GM12878 (cell line): ENCODE measurements around the gene NUP214. TPM values are rescaled to one million over a fixed set of nuclear protein-coding genes. Genes with fewer than 3 reads are reported as not detected.

Experiments used
- ATAC-seq: fragments of 200-7000 bp; cut with Tn5 transposase; 3 replicates; pipeline ENCODE4 v1.9.1; 2020; ENCODE audit warnings: mild to moderate bottlenecking, moderate library complexity
- BruUV-seq: library from RNA; stranded (reverse); fragments of 400-500 nt; replicated peaks from 2 replicates; lab custom pipeline; 2021; lab: Mats Ljungman, UMichigan
- CTCF ChIA-PET: fragments of 300-600 bp; sonication (Branson Sonifier 250); formaldehyde crosslinking; extraction: SDS; loops from one replicate; lab custom pipeline; 2021; ENCODE audit warnings: inconsistent platforms; lab: Yijun Ruan, JAX
- POLR2A ChIA-PET: fragments of 350-600 bp; formaldehyde crosslinking; extraction: SDS; loops from one replicate; lab custom pipeline; 2021; ENCODE audit warnings: inconsistent platforms; lab: Charles Lee
- RAD21 ChIA-PET: fragments of 300-600 bp; sonication (Branson Sonifier 250); formaldehyde crosslinking; loops from one replicate; lab custom pipeline; 2023; ENCODE audit warnings: antibody characterized with exemption; ENCODE audit not compliant: unreplicated experiment; lab: Charles Lee
- SMC1A ChIA-PET: fragments of 300-600 bp; sonication (Branson Sonifier 250); formaldehyde crosslinking; loops from one replicate; lab custom pipeline; 2023; ENCODE audit not compliant: unreplicated experiment, uncharacterized antibody; lab: Charles Lee
- DNase-seq: peaks from one replicate; pipeline ENCODE4 v3.0.0-alpha.2; 2011; ENCODE audit warnings: low read depth, low spot score
- FAIRE-seq: peaks from 3 replicates; lab custom pipeline; 2011; peaks lifted over from hg19 to GRCh38; lab: Jason Lieb, UNC
- H2AFZ ChIP-seq: 2 replicates; pipeline ENCODE4 v1.6.0; 2011; ENCODE audit warnings: low read depth, low read length, control low read depth; ENCODE audit not compliant: control insufficient read depth
- H3K27ac ChIP-seq: 2 replicates; pipeline ENCODE4 v1.5.1; 2011; ENCODE audit warnings: control low read depth; ENCODE audit not compliant: control insufficient read depth, insufficient read depth
- H3K27me3 ChIP-seq, 2 experiments: replicated peaks in 1 of 2; 2 replicates each; pipeline versions ENCODE4 v1.6.0 to v1.6.1; 2011; ENCODE audit warnings: low read length in 1 of 2; ENCODE audit not compliant: control insufficient read depth in 2 of 2, insufficient read depth in 2 of 2
- H3K36me3 ChIP-seq, 2 experiments: 2 replicates each; pipeline ENCODE4 v1.5.1; 2011; ENCODE audit warnings: low read length in 1 of 2; ENCODE audit not compliant: control insufficient read depth in 2 of 2, insufficient read depth in 2 of 2
- H3K4me1 ChIP-seq: 2 replicates; pipeline ENCODE4 v1.6.1; 2011; ENCODE audit warnings: mild to moderate bottlenecking, low read length, moderate library complexity, mixed read lengths; ENCODE audit not compliant: control insufficient read depth, insufficient read depth
- H3K4me2 ChIP-seq: 2 replicates; pipeline ENCODE4 v1.6.0; 2011; ENCODE audit warnings: control low read depth; ENCODE audit not compliant: control insufficient read depth, insufficient read depth
- H3K4me3 ChIP-seq: fragments of 200-600 bp; sonication (generic); 2 replicates; pipeline ENCODE4 v1.5.1; 2016
- H3K79me2 ChIP-seq: 2 replicates; pipeline ENCODE4 v1.6.0; 2011; ENCODE audit warnings: low read length; ENCODE audit not compliant: control insufficient read depth, insufficient read depth
- H3K9ac ChIP-seq: 2 replicates; pipeline ENCODE4 v1.8.0; 2011; ENCODE audit warnings: low read length, control low read depth, mixed read lengths; ENCODE audit not compliant: control insufficient read depth, insufficient read depth
- H3K9me3 ChIP-seq: replicated peaks from 3 replicates; pipeline ENCODE4 v1.5.1; 2011; ENCODE audit warnings: mild to moderate bottlenecking, low read length; ENCODE audit not compliant: control insufficient read depth, insufficient read depth
- H4K20me1 ChIP-seq: 2 replicates; pipeline ENCODE4 v1.6.0; 2011; ENCODE audit not compliant: control insufficient read depth, insufficient read depth
- IRF5 ChIP-seq: fragments of 450-650 bp; IDR thresholded peaks from 2 replicates; pipeline ENCODE4 v1.6.1; 2017; ENCODE audit warnings: borderline replicate concordance
- NR2C1 ChIP-seq: fragments of 450-650 bp; IDR thresholded peaks from 2 replicates; pipeline ENCODE4 v1.6.1; 2017; ENCODE audit warnings: antibody characterized with exemption, mild to moderate bottlenecking, moderate library complexity
- NR2F1 ChIP-seq: fragments of 450-650 bp; conservative IDR thresholded peaks from 2 replicates; pipeline ENCODE4 v1.6.1; 2017; ENCODE audit warnings: mild to moderate bottlenecking
- SRF ChIP-seq, 2 experiments: IDR thresholded peaks; 2 replicates each; pipeline ENCODE4 v1.6.1; 2011; ENCODE audit warnings: low read depth in 2 of 2, low read length in 2 of 2, mild to moderate bottlenecking in 1 of 2, moderate library complexity in 1 of 2
- WRNIP1 ChIP-seq: IDR thresholded peaks from 2 replicates; pipeline ENCODE4 v1.6.1; 2011; ENCODE audit warnings: low read depth, low read length, improper control_type of control experiment, borderline replicate concordance
- ZBTB33 ChIP-seq: fragments of 450-650 bp; IDR thresholded peaks from 2 replicates; pipeline ENCODE4 v1.6.1; 2017; ENCODE audit warnings: mild to moderate bottlenecking
- WGBS: methylation state at CpG from one replicate; pipeline ENCODE4 v1.1.6; 2016; ENCODE audit warnings: low lambda C conversion rate; ENCODE audit not compliant: insufficient replicate concordance, insufficient coverage; ENCODE audit errors: missing lambda C conversion rate; 5-methylcytosine and 5-hydroxymethylcytosine counted together
- in situ Hi-C: fragments of 300-500 bp; cut with MboI; formaldehyde crosslinking; loops from 9 replicates; pipeline ENCODE4 v1.14.3; 2018; ENCODE audit warnings: mixed read lengths
- intact Hi-C: fragments of 100-400 bp; cut with micrococcal nuclease; formaldehyde crosslinking; loops from one replicate; pipeline ENCODE4 v1.14.2; 2022; ENCODE audit not compliant: unreplicated experiment
- polyA plus RNA-seq, 11 experiments: library from polyadenylated mRNA; depleted of rRNA in 4 of 11; unstranded in 6 of 11; stranded (reverse) in 5 of 11; fragments of >200 nt; fragmentation: Nextera tagmentation in 4 of 11; fragmentation: Illumina TruSeq in 1 of 11; extraction: Ambion mirVana in 4 of 11; extraction: Trizol in 1 of 11; gene quantifications; 1 replicate in 1 of 11; 2 replicates in 10 of 11; pipeline versions ENCODE4 v1.2.1 to v1.2.3, GENCODE V29; 2011 to 2016; ENCODE audit warnings: inconsistent platforms in 2 of 11, missing spikeins in 2 of 11, low read depth in 1 of 11
- total RNA-seq, 4 experiments: library from RNA; depleted of rRNA in 3 of 4; stranded (reverse); fragments of >200 nt in 3 of 4; fragmentation: Illumina TruSeq in 1 of 4; extraction: Trizol in 1 of 4; gene quantifications; 2 replicates each; pipeline versions ENCODE4 v1.2.1 to v1.2.3, GENCODE V29; 2013 to 2021

The NUP214 gene
- total and polyA plus RNA-seq, 10 of the 15 experiments (the other 5 are each of a cell fraction or from before 2014, with no cell fraction given): 11.7 to 53.8 (median 17.6) TPM

- no peak for ATAC-seq
Measured at GRCh38 chr9:131271506-131271931, 146.1 kb downstream of the NUP214 start.

More at GRCh38 chr9:131271506-131271931, 146.1 kb downstream of the NUP214 start:
- RAD21 ChIA-PET: interaction anchor here (0.7 to 11.6 kb wide), 7 partner anchors 8 to 371 kb away, joined by 3 to 181 read pairs (median 8); no protein-coding TSS in a partner anchor
- peak overlapping the region; percentile 97 for H3K9ac ChIP-seq
- H3K79me2 ChIP-seq: peaks cover 93% of the 10 kb centered on the region
- 44% methylated on average over 6 of the region's 6 CpGs for WGBS
- H3K27me3 ChIP-seq: no peaks in the 10 kb centered on the region
- H4K20me1 ChIP-seq: no peaks in the 10 kb centered on the region
- TF ChIP-seq NR2C1 (no peak), NR2F1 (0 out of 2 replicates have a peak, but pooled peaks have one; percentile 28), IRF5 (no peak), SRF (IDR thresholded peaks at IDR 0.05; ENCODE audit: low read depth in 2 of 2, low read length in 2 of 2) (peak; percentile 60 to 80; a peak in 3 of 4 replicates), WRNIP1 (no peak), ZBTB33 (no peak)
- peaks cover 45% of the 10 kb centered on the region for H3K4me1 ChIP-seq
- H3K4me3 ChIP-seq: peak overlapping the region; percentile 99
- H3K27ac ChIP-seq: peak overlapping the region; percentile 92
- no peak overlapping the region for H2AFZ ChIP-seq
- CTCF ChIA-PET: interaction anchor here (1.2 to 9.8 kb wide), 5 partner anchors 10 to 456 kb away, joined by 3 to 151 read pairs (median 5); no protein-coding TSS in a partner anchor
- H3K4me2 ChIP-seq: peak overlapping the region; percentile 90
- in situ Hi-C loops (loop anchor here (25.0 kb wide), 2 partner anchors 1434 to 1866 kb away; partner anchors contain the start of genes C9orf78 and USP20), intact Hi-C loops (loop anchor here (5.0 kb wide), 2 partner anchors 121 to 144 kb away; partner anchors contain the start of genes NUP214 and PRRC2B)
- SMC1A ChIA-PET: interaction anchor here (0.7 to 7.9 kb wide), 4 partner anchors 9 to 82 kb away, joined by 3 to 154 read pairs (median 10); no protein-coding TSS in a partner anchor
- FAIRE-seq (no peak), DNase-seq (no peak)
- no peaks in the 10 kb centered on the region for H3K9me3 ChIP-seq
- peaks cover 0 to 2% of the 10 kb centered on the region in 2 experiments; a peak in 2 of 4 replicates for H3K36me3 ChIP-seq
- POLR2A ChIA-PET: interaction anchor here (0.6 to 11.3 kb wide), 7 partner anchors 10 to 102 kb away, joined by 3 to 267 read pairs (median 5); no protein-coding TSS in a partner anchor
- BruUV-seq: no TSS peak
